C4-2B (cell line): ENCODE measurements around the gene PPP2R5A.

Experiments
- H3K27ac ChIP-seq: fragments of 450-650 bp; 2 replicates; pipeline ENCODE4 v1.5.1; 2017
- CTCF ChIP-seq: fragments of 450-650 bp; conservative IDR thresholded peaks from 2 replicates; pipeline ENCODE4 v1.5.1; 2017; ENCODE audit warnings: mild to moderate bottlenecking
- ZFX ChIP-seq: fragments of 450-650 bp; IDR thresholded peaks from 2 replicates; pipeline ENCODE4 v1.6.1; 2017

The PPP2R5A gene

GRCh38 chr1:212364985-212365384, 79.8 kb downstream of the PPP2R5A start:
- no peak overlapping the region for H3K27ac ChIP-seq
- TF ChIP-seq ZFX (no peak), CTCF (no peak)

GRCh38 chr1:212366901-212367300, 81.7 kb downstream of the PPP2R5A start:
- H3K27ac ChIP-seq: no peak overlapping the region
- TF ChIP-seq CTCF (no peak), ZFX (no peak)

- H3K27ac ChIP-seq: no peak overlapping the region
- TF ChIP-seq CTCF (no peak), ZFX (no peak)
Observed at GRCh38 chr1:212367474-212368072, 82.4 kb downstream of the PPP2R5A start.

- TF ChIP-seq CTCF (peak; percentile 96), ZFX (no peak)
- H3K27ac ChIP-seq: no peak overlapping the region
Observed at GRCh38 chr1:212368073-212368484, 82.9 kb downstream of the PPP2R5A start.

- TF ChIP-seq ZFX: no peak
- TF ChIP-seq CTCF: no peak
- H3K27ac ChIP-seq: no peak overlapping the region
Observed at GRCh38 chr1:212375986-212376385, 90.8 kb downstream of the PPP2R5A start.

- TF ChIP-seq ZFX (no peak), CTCF (no peak)
- H3K27ac ChIP-seq: no peak overlapping the region
Observed at GRCh38 chr1:212377644-212378043, 92.4 kb downstream of the PPP2R5A start.

- TF ChIP-seq ZFX (no peak), CTCF (no peak)
- H3K27ac ChIP-seq: no peak overlapping the region
Observed at GRCh38 chr1:212379366-212379765, 94.2 kb downstream of the PPP2R5A start.
